GM21423 (cell line): ENCODE data around the gene TRMT5.

Experiments used
- ATAC-seq: cut with Tn5 transposase; IDR thresholded peaks from one replicate; pipeline ENCODE4 v1.9.1; 2021; ENCODE audit warnings: mild to moderate bottlenecking, moderate library complexity; ENCODE audit not compliant: unreplicated experiment

TRMT5 gene

GRCh38 chr14:60965402-60965801 lies 15.5 kb downstream of the TRMT5 start:
- ATAC-seq = no peak

DNA sequence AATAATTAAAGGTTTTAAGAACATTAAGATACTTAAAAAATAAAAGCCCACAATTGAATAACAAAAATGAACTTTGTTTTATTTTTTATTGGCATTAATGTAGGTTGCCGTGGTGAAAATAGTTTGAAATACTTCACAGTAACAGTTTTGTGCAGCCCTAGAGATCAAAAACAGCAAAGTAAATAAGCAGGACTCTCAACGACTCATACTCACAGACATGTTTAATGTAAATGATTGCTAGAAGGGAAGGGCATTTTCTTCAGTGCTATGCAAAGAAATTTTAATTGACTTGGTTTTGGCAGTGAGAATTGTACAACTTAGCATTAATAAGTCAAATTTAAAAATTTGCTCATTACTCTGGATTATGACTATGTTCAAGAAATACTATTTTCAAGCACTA lies 16.0 kb downstream of the TRMT5 start:
- no peak for ATAC-seq

DNA sequence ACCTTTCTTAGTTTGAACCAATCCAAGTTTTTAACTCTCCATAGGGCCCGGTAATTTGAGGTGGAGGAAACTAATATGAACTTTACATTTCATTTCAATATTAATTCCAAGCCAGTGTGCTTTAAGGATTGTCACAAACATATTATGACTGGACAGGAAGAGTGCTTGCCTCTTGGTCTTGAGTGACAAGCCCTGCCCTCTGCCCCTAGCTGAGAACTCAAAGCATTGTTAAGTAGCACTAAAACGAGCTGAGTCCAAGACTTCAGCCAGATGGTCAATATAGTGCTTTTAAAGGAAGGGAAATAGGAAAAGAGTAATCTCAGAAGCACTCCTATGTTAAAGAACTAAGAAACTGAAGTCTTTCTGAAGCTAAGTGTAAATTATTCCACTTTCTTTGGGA lies 17.1 kb downstream of the TRMT5 start:
- ATAC-seq = no peak

DNA sequence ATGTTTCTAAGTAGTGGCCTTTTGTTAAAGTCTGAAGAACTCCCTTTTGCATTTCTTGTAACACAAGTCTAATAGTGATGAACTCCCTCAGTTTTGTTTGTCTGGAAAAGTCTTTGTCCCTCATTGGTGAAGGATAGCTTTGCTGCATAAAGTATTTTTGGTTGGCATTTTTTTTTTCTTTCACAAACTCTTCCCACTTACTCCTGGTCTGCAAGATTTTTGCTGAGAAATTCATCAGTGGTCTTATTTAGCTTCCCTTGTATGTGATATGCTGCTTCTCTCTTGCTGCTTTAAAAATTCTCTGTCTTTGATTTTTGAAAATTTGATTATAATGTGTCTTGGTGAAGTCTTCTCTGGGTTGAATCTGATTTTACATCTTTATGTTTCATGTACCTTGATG lies 22.7 kb downstream of the TRMT5 start:
- ATAC-seq = no peak

GRCh38 chr14:60956632-60957031 lies 24.2 kb downstream of the TRMT5 start:
- ATAC-seq = no peak

- ATAC-seq = no peak
Measured at GRCh38 chr14:60956202-60956601, 24.7 kb downstream of the TRMT5 start.

- no peak for ATAC-seq
Measured at GRCh38 chr14:60951776-60952435, 29.0 kb downstream of the TRMT5 start.

- no peak for ATAC-seq
Measured at GRCh38 chr14:60946773-60947172, 34.1 kb downstream of the TRMT5 start.

GRCh38 chr14:60945984-60946383 lies 34.9 kb downstream of the TRMT5 start:
- ATAC-seq = no peak

- ATAC-seq = no peak
Measured at GRCh38 chr14:60944204-60944603, 36.7 kb downstream of the TRMT5 start.

- no peak for ATAC-seq
Measured at GRCh38 chr14:60943637-60944032, 37.2 kb downstream of the TRMT5 start.

DNA sequence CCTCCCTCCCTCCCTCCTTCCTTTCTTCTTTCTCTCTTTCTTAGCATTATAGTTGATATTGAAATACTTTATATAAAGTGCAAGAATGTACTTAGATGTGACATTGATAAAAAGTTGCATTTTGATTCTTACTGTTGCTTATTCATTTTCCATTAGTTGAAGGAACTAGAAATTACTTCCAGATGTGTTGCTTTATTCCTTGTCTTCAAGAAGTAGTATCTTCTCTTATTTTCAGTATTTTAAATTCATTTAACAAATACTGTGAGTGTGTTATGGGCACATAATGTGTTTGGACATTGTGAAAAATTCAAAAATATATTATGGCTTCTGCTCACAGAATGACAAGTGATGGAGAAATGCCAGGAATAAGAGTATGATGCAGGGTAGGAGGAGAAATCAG lies 45.6 kb downstream of the TRMT5 start:
- no peak for ATAC-seq

DNA sequence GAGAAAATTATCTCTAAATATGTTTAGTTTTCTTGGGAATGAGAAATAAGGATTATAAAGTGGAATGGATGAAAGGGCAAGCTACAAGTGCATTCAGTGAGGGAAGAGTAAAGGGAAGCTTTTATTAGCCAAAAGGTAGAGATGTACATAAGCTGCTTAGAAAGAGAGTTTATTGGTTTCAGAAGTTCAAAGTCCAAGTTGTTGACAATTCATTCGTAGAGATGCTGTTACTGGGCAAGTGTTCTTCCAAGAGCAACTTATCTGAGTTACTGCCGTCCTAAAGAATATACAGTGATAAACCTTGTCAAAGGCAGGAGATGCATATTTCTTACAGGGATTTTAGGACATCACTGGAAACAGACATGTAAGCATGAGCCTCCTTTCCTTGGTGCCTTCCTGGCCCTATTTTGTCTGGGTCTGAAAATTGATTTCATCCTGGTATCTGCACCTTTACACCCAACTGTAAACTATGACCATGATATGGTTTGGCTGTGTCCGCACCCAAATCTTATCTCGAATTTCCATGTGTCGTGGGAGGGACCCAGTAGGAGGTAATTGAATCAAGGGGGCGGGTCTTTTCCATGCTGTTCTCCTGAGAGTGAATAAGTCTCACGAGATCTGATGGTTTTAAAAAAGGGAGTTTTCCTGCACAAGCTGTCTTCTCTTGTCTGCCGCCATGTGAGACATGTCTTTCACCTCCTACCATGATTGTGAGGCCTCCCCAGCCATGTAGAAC lies 46.8 kb downstream of the TRMT5 start:
- ATAC-seq = no peak

DNA sequence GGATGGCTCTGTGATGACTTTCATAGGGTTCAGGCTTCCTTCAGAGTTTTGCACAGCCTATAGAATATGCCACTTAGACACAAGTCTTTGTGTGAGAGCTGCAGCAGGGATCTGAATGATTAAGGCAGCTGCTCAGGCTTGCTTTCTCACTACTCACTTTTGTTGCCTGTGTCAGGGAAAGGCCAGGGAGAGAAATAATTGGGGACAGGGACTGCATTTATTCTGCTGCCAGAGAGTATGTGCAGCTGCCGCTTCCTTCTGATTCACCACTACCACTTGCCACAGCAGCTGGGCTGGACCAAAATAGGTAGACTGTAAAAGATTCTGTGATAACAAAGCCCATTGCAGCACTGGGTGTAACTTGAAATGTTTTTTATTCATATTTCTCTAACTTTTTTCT lies 49.7 kb downstream of the TRMT5 start:
- ATAC-seq = no peak

- peak; percentile 92 for ATAC-seq
Measured at GRCh38 chr14:60926002-60926401, 54.9 kb downstream of the TRMT5 start.

GRCh38 chr14:60925286-60925685 lies 55.6 kb downstream of the TRMT5 start:
- no peak for ATAC-seq

DNA sequence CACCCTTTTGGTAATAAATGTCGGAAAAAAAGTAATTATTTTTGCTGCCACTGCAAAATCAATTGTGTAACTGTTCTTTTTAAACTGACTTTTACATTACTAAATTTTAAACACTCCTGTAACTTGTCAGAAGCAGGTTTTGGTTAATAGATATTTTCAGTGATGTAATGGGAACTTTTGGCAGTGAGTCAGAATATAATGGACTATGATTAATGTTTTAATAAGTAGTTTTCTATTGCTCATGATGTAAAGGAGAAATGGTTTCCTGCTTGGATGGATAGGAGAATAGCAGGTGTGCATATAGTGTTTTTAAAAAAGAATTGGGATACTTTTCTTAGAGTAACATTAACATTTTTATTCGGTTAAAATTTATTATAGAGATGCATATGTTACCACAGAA lies 58.8 kb downstream of the TRMT5 start:
- ATAC-seq = no peak
